ENCODE measurements around the gene CS. TPM values are rescaled to one million over a fixed set of nuclear protein-coding genes. Genes with fewer than 3 reads are reported as not detected.

The CS gene
- total RNA-seq, 1 donor from 2014 or later: 311 TPM

GRCh38 chr12:56221757-56222530, 78.2 kb downstream of the CS start, which contains the start of gene RNF41:
Gene RNF41, minus strand, starts transcription at chr12:56221922. Its CDS starts 7,875 bp downstream, at chr12:56214047.
- intact Hi-C loops (cut with micrococcal nuclease): loop anchor here (1.0 to 5.0 kb wide), 4 partner anchors 69 to 405 kb away; partner anchors contain the start of genes CS, MYL6B, ORMDL2 and SARNP

More at GRCh38 chr12:56221757-56222530, 78.2 kb downstream of the CS start, which contains the start of gene RNF41:
- peaks cover 39% of the 10 kb centered on the region for H3K4me1 Mint-ChIP-seq
- H3K27ac Mint-ChIP-seq: peak within 1 kb of the TSS; percentile 95
- H3K9me3 Mint-ChIP-seq: no peaks in the 10 kb centered on the region
- H3K36me3 Mint-ChIP-seq (ENCODE audit: low read depth): peaks cover 16% of the 10 kb centered on the region
- H3K4me3 Mint-ChIP-seq: peak within 1 kb of the TSS; percentile 100
- peak; percentile 98 for DNase-seq
- no peaks in the 10 kb centered on the region for H3K27me3 Mint-ChIP-seq

Other genes starting within 250 kb of the CS start
- gene ERBB3, start 220.2 kb downstream of the CS start, total RNA-seq: 0.14 and 0.57 TPM in 2 replicates
- gene PA2G4, start 195.8 kb downstream of the CS start, total RNA-seq: 453 and 472 TPM in 2 replicates
- gene RPL41, start 183.7 kb downstream of the CS start, total RNA-seq: 3,831 and 3,993 TPM in 2 replicates
- 8.9 and 11.2 TPM in 2 replicates for gene ZC3H10, start 182.1 kb downstream of the CS start, total RNA-seq
- gene ESYT1, start 172.1 kb downstream of the CS start, total RNA-seq: 155 and 158 TPM in 2 replicates
- gene MYL6B, start 147.7 kb downstream of the CS start, total RNA-seq: 63.3 and 68.9 TPM in 2 replicates
- 717 and 752 TPM in 2 replicates for gene MYL6, start 142.0 kb downstream of the CS start, total RNA-seq
- gene SMARCC2, start 110.8 kb downstream of the CS start, total RNA-seq: 127 and 130 TPM in 2 replicates
- 39.8 and 41.1 TPM in 2 replicates for gene RNF41, start 78.4 kb downstream of the CS start, total RNA-seq
- 94.7 and 96.0 TPM in 2 replicates for gene NABP2, start 76.0 kb downstream of the CS start, total RNA-seq
- 0.86 and 1.6 TPM in 2 replicates for gene SLC39A5, start 70.3 kb downstream of the CS start, total RNA-seq
- 68.0 and 69.0 TPM in 2 replicates for gene ANKRD52, start 41.9 kb downstream of the CS start, total RNA-seq
- gene COQ10A, start 33.4 kb downstream of the CS start, total RNA-seq: 17.0 TPM in 2 replicates
- 165 and 169 TPM in 2 replicates for gene CNPY2, start 15.7 kb upstream of the CS start, total RNA-seq
- gene PAN2, start 33.7 kb upstream of the CS start, total RNA-seq: 31.3 and 34.7 TPM in 2 replicates
- 36.0 and 36.9 TPM in 2 replicates for gene IL23A, start 38.6 kb upstream of the CS start, total RNA-seq
- gene STAT2, start 59.8 kb upstream of the CS start, total RNA-seq: 64.9 and 68.4 TPM in 2 replicates
- not detected in 2 replicates for gene APOF, start 62.5 kb upstream of the CS start, total RNA-seq
- 46.5 and 48.8 TPM in 2 replicates for gene TIMELESS, start 149.1 kb upstream of the CS start, total RNA-seq
- not detected in 2 replicates for gene MIP, start 154.3 kb upstream of the CS start, total RNA-seq
- gene SPRYD4, start 168.2 kb upstream of the CS start, total RNA-seq: 5.2 and 5.5 TPM in 2 replicates
- 1.9 and 2.4 TPM in 2 replicates for gene GLS2, start 187.8 kb upstream of the CS start, total RNA-seq
- 4.1 and 5.8 TPM in 2 replicates for gene RBMS2, start 221.5 kb upstream of the CS start, total RNA-seq